Measurements from ENCODE around the gene C6orf141. TPM values are rescaled to one million over a fixed set of nuclear protein-coding genes. Genes with fewer than 3 reads are reported as not detected.

The C6orf141 gene
- total and polyA plus RNA-seq, 5 donors = 0.23 to 0.72 (median 0.45) TPM

DNA sequence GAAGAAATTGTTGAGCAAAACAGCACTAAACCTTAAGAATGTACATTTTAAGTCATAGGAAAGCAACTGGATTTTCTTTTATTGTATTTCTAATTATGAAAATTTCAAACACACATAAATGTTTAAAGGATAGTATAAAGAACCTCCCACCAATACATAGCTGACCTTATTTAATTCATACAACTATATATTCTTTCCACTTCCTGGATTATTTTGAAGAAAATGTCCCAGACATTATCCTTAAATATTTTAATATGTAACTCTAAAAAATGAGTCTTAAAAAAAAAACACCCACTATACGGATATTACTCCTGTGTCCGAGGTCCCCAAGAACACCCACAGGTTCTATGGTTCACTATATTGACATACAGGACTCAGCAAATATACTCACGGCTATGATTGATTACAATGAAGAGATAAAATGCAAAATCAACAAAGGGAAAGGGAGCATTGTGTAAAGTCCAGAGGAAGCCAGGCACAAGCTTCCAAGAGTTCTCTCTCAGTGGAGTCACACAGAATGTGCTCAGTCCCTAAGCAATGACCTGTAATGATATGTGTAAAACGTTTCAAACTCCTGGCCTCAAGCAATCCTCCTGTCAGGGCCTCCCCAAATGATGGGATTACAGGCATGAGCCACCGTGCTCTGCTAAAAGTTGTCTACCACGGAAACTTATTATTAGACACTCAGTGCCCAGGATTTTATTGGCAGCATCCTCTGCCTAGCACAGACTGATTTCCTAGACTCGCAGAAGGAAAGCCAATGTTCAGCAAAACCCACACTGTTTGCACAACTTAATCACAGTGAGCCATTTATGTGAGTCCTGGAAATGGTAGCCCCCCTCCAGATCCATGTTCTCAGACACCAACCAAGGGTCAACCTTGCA is 27.5 kb upstream of the C6orf141 start:
- intact Hi-C loops (cut with DNase I) = no loop called here
- WGBS = 71% methylated on average over 7 of the region's 7 CpGs

DNA sequence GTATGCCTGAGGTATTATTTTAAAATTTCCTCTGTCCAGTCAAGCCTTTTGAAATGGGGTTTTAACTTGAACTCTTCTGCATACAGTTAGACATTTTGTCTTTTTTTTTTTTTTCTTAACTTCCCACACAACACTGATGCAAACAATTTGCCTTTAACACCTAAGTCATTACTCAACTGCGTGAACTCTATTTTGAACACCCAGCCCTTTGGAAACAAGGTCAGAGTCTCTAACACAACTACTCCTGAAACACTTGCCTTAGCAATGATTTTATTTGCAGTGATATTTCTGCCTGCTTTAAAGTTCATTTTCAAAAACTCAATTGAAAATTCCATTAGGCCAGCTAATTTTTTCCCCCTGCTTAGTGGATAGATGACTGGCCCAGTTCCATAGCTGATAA is 26.6 kb upstream of the C6orf141 start:
- no peak overlapping the region for H3K4me3 ChIP-seq (ENCODE audit: low read length)
- intact Hi-C loops (cut with DNase I) = no loop called here
- H3K4me1 ChIP-seq (ENCODE audit: control insufficient read depth, insufficient read depth, low read length) = no peaks in the 10 kb centered on the region
- 90% methylated on average over 1 of the region's 1 CpG for WGBS
- DNase-seq (no peak), ATAC-seq (no peak)
- no peak overlapping the region for H3K27ac ChIP-seq (ENCODE audit: low read length)
- H3K27me3 ChIP-seq (ENCODE audit: control insufficient read depth, insufficient read depth) = no peaks in the 10 kb centered on the region
- no peaks in the 10 kb centered on the region for H3K9me3 ChIP-seq (ENCODE audit: control insufficient read depth, low read length)

More for the DNA sequence above, 27.5 kb upstream of the C6orf141 start:
- no peak for DNase-seq
- no peak overlapping the region for H3K4me3 ChIP-seq (ENCODE audit: low read length)
- no peaks in the 10 kb centered on the region for H3K4me1 ChIP-seq (ENCODE audit: control insufficient read depth, insufficient read depth, low read length)
- H3K27me3 ChIP-seq (ENCODE audit: control insufficient read depth, insufficient read depth) = no peaks in the 10 kb centered on the region
- no peaks in the 10 kb centered on the region for H3K9me3 ChIP-seq (ENCODE audit: control insufficient read depth, low read length)
- no peak for ATAC-seq
- no peak overlapping the region for H3K27ac ChIP-seq (ENCODE audit: low read length)

DNA sequence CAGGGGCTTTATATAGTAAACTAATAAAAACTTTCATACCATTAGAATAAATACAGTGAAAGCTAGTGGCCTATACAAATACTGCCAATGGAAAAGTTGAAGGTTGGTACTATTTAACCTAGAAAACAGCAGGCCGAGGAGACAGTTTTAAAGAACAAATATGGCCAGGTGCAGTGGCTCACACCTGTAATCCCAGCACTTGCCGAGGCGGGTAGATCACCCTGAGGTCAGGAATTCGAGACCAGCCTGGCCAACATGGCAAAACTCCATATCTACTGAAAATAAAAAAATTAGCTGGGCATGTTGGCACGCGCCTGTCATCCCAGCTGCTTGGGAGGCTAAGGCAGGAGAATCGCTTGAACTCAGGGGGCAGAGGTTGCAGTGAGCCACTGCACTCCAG is 25.9 kb upstream of the C6orf141 start:
- Histone ChIP-seq H3K9me3 (ENCODE audit: control insufficient read depth, low read length) (no peaks in the 10 kb centered on the region), H3K27ac (ENCODE audit: low read length) (no peak overlapping the region), H3K27me3 (ENCODE audit: control insufficient read depth, insufficient read depth) (no peaks in the 10 kb centered on the region), H3K4me3 (ENCODE audit: low read length) (no peak overlapping the region), H3K4me1 (ENCODE audit: control insufficient read depth, insufficient read depth, low read length) (no peaks in the 10 kb centered on the region)
- no peak for DNase-seq
- WGBS = 89% methylated on average over 7 of the region's 7 CpGs
- ATAC-seq = no peak
- intact Hi-C loops (cut with DNase I) = no loop called here

DNA sequence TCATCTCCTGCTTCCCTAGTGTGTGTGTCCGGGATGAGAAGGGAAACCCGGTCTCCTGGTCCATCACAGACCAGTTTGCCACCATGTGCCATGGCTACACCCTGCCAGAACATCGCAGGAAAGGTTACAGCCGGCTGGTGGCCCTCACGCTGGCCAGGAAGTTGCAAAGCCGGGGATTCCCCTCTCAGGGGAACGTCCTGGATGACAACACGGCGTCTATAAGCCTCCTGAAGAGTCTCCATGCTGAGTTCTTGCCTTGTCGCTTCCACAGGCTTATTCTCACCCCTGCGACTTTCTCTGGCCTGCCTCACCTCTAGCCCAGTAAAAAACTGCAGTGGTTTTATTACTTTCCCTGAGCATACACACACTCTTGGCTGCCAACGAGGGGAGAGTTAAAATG is 23.9 kb upstream of the C6orf141 start:
- WGBS = 68% methylated on average over 12 of the region's 12 CpGs
- no peak overlapping the region for H3K27ac ChIP-seq (ENCODE audit: low read length)

DNA sequence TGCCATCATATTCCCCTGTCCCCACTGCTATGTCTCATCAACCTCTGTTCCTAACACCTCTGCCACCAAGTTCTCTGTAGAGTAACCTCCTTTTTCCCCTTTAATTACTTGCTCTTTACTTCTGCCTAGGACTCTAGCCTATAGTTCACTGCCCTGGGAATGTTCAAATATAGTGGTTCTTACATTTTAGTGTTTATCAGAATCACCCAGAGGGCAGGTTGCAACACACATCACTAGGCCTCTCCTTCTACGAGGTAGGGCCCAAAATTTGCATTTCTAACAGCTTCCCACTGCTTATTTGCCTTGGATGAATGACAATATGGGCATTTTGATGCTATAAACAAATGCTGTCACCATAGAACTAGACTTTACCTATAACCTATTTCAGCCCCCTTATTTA is 23.1 kb upstream of the C6orf141 start:
- no peak overlapping the region for H3K4me3 ChIP-seq (ENCODE audit: low read length)
- no peaks in the 10 kb centered on the region for H3K27me3 ChIP-seq (ENCODE audit: control insufficient read depth, insufficient read depth)
- H3K9me3 ChIP-seq (ENCODE audit: control insufficient read depth, low read length) = no peaks in the 10 kb centered on the region
- 59% methylated on average over 1 of the region's 1 CpG for WGBS
- H3K27ac ChIP-seq (ENCODE audit: low read length) = no peak overlapping the region
- DNase-seq (no peak), ATAC-seq (no peak)
- no peaks in the 10 kb centered on the region for H3K4me1 ChIP-seq (ENCODE audit: control insufficient read depth, insufficient read depth, low read length)
- intact Hi-C loops (cut with DNase I) = no loop called here

More for the DNA sequence above, 23.9 kb upstream of the C6orf141 start:
- ATAC-seq (no peak), DNase-seq (no peak)
- Histone ChIP-seq H3K4me3 (ENCODE audit: low read length) (no peak overlapping the region), H3K4me1 (ENCODE audit: control insufficient read depth, insufficient read depth, low read length) (no peaks in the 10 kb centered on the region), H3K27me3 (ENCODE audit: control insufficient read depth, insufficient read depth) (no peaks in the 10 kb centered on the region), H3K9me3 (ENCODE audit: control insufficient read depth, low read length) (no peaks in the 10 kb centered on the region)
- intact Hi-C loops (cut with DNase I) = no loop called here

DNA sequence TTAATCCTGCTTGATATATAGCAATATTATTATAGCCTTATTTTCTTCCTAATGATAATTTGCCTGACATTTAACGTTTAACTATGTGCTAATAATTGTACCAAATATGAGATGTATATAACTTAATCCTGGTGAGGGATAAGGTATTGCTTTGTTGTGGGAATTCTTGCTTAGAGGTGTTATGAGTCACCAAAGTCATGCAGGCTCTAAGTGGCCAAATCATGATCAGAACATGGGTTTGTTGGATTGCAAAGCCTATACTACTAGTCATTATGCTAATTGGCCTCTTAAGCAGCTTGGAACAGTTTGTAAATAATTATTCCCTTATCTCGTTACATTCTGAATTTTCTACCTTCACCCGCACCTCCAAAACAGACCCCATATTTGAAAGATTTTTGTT is 21.9 kb upstream of the C6orf141 start:
- no peak overlapping the region for H3K4me3 ChIP-seq (ENCODE audit: low read length)
- ATAC-seq (no peak), DNase-seq (no peak)
- no peak overlapping the region for H3K27ac ChIP-seq (ENCODE audit: low read length)
- 58% methylated on average over 3 of the region's 3 CpGs for WGBS
- H3K27me3 ChIP-seq (ENCODE audit: control insufficient read depth, insufficient read depth) = no peaks in the 10 kb centered on the region
- intact Hi-C loops (cut with DNase I) = no loop called here
- no peaks in the 10 kb centered on the region for H3K4me1 ChIP-seq (ENCODE audit: control insufficient read depth, insufficient read depth, low read length)
- H3K9me3 ChIP-seq (ENCODE audit: control insufficient read depth, low read length) = no peaks in the 10 kb centered on the region

DNA sequence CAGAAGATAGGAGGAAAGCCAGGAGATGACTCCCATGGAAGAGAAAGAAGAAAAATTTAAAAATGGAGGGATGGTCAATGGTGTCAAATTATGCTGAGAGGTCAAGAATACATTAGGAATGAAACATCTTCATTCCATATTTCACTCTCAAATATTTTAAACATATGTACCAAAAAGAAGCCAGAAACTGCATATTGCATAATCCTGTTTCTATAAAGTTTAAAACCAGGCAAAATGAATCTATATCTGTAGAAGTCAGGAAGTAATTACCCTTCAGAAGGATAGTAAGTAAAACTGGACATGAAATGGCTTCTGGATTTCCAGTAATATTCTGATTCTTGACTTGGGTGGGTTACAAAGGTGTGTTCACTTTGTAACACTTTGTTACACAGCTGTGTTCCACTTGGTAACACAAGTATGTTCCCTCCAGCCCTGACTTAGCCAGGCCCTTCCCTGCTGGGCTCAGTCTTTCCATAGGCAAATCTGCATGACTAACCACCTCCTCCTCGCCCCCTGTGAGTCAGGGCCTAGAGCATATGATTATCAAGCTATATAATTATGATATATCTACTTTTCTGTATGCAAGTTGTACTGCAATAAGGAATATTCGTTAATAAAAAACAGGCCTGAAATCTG is 20.2 kb upstream of the C6orf141 start:
- ATAC-seq (no peak), DNase-seq (no peak)
- no peaks in the 10 kb centered on the region for H3K4me1 ChIP-seq (ENCODE audit: control insufficient read depth, insufficient read depth, low read length)
- no peaks in the 10 kb centered on the region for H3K9me3 ChIP-seq (ENCODE audit: control insufficient read depth, low read length)
- no peaks in the 10 kb centered on the region for H3K27me3 ChIP-seq (ENCODE audit: control insufficient read depth, insufficient read depth)
- 73% methylated on average over 2 of the region's 2 CpGs for WGBS
- no peak overlapping the region for H3K27ac ChIP-seq (ENCODE audit: low read length)
- intact Hi-C loops (cut with DNase I) = loop anchor here (5.0 to 10.0 kb wide), 4 partner anchors 65 to 325 kb away; no protein-coding TSS in a partner anchor
- no peak overlapping the region for H3K4me3 ChIP-seq (ENCODE audit: low read length)

DNA sequence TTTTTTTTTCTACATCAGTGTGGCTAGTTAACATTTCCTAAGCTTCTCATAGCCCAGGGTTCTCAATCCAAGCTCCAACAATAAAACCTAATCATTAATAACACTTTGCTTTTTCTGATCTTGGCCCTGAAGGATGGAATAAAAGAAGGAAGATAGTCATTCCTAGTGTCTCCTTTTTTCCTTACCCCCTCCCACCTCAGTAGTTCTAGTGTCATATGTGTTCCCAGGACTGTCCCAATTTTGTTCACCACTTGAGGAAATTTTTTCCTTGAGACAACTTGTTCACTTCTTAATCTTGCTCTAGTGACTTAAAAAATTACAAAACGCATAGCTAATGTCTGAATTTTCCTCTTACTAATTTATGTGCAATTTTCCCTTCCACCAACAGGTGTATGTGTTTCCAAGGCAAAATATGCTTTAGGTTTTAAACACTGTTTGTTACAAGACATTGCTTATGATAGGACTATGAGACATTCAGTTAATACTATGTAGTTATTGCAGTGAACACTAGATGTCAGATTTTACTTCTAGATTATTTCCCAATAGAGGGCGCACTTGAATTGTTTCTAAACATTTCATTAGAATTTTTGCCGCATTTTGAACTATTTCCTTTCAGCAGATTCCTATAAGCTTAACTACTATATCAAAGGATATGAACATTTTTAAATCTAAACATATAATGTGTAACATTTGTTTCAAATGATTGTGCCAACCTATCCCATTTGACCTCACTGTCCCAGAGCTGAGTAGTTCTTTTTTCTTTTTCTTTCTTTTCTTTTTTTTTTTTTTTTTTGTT is 18.5 kb upstream of the C6orf141 start:
- no peaks in the 10 kb centered on the region for H3K9me3 ChIP-seq (ENCODE audit: control insufficient read depth, low read length)
- no peaks in the 10 kb centered on the region for H3K4me1 ChIP-seq (ENCODE audit: control insufficient read depth, insufficient read depth, low read length)
- no peak overlapping the region for H3K4me3 ChIP-seq (ENCODE audit: low read length)
- WGBS = 7% methylated on average over 3 of the region's 3 CpGs
- ATAC-seq (peak; percentile 62 to 69), DNase-seq (no peak)
- intact Hi-C loops (cut with DNase I) = loop anchor here (5.0 to 10.0 kb wide), 4 partner anchors 63 to 323 kb away; no protein-coding TSS in a partner anchor
- no peaks in the 10 kb centered on the region for H3K27me3 ChIP-seq (ENCODE audit: control insufficient read depth, insufficient read depth)
- no peak overlapping the region for H3K27ac ChIP-seq (ENCODE audit: low read length)

DNA sequence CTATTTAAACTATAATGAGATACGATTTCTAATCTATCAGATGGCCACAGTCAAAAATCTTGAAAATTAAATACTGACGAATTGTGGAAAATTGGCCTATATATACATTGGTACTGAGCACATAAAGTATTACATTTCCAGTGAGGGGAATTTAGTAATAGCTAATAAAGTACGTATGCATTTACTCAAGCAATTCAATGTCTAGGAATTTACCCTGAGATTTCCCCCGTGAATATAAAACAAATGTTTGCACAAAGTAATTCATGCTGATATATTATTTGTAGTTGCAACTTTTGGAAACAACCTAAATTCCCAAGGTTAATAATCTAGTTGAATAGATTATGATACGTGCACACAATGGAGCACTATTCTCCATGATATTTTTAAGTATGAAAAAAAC is 14.7 kb upstream of the C6orf141 start:
- Histone ChIP-seq H3K4me3 (ENCODE audit: low read length) (no peak overlapping the region), H3K27me3 (ENCODE audit: control insufficient read depth, insufficient read depth) (no peaks in the 10 kb centered on the region), H3K27ac (ENCODE audit: low read length) (no peak overlapping the region), H3K4me1 (ENCODE audit: control insufficient read depth, insufficient read depth, low read length) (no peaks in the 10 kb centered on the region), H3K9me3 (ENCODE audit: control insufficient read depth, low read length) (no peaks in the 10 kb centered on the region)
- 85% methylated on average over 5 of the region's 5 CpGs for WGBS
- ATAC-seq (no peak), DNase-seq (no peak)
- intact Hi-C loops (cut with DNase I) = loop anchor here in 1 of 4 donors (10.0 kb wide), 2 partner anchors 59 to 319 kb away; no protein-coding TSS in a partner anchor

DNA sequence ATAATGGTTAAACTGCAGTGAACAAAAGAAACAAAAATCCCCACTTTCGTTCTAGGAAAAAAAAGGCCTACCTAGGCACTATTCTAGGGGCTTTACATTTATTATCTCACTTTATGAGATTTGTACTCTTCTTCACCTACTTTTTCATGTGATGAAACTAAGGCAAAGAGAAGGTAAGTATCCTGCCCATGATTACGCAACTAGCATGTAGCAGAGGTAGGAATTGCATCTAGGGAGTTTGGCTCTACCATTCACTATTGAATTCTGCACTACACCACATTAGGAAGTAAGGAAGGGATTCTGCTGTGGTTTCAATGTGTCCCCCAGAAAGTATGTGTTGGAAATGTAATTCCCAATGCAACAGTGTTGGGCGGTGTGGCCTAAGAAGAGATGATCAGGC is 11.4 kb upstream of the C6orf141 start:
- no peak overlapping the region for H3K4me3 ChIP-seq (ENCODE audit: low read length)
- WGBS = 99% methylated on average over 3 of the region's 3 CpGs
- no peaks in the 10 kb centered on the region for H3K27me3 ChIP-seq (ENCODE audit: control insufficient read depth, insufficient read depth)
- intact Hi-C loops (cut with DNase I) = loop anchor here in 1 of 4 donors (10.0 kb wide), 2 partner anchors 56 to 316 kb away; no protein-coding TSS in a partner anchor
- DNase-seq (no peak), ATAC-seq (no peak)
- no peak overlapping the region for H3K27ac ChIP-seq (ENCODE audit: low read length)
- H3K9me3 ChIP-seq (ENCODE audit: control insufficient read depth, low read length) = no peaks in the 10 kb centered on the region
- no peaks in the 10 kb centered on the region for H3K4me1 ChIP-seq (ENCODE audit: control insufficient read depth, insufficient read depth, low read length)

DNA sequence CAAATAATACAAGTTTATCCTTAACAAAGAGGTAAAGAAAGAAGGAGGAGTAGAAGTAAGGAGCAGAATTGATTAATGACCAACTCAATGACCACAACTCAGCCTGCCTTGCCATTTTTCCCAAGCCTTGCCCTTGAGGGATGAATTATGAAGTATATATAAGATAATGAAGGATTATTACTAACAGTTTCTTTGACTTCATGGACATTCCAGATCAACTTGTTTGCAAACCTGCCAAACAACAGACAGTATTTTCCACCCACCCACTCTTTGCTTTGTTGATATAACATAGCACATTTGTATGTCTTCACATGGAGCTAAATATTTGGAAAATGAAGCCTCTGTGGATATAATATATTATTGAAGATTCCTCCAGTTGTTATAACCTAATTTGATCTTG is 9.9 kb upstream of the C6orf141 start:
- H3K4me1 ChIP-seq (ENCODE audit: control insufficient read depth, insufficient read depth, low read length) = no peaks in the 10 kb centered on the region
- H3K4me3 ChIP-seq (ENCODE audit: low read length) = no peak overlapping the region
- no peaks in the 10 kb centered on the region for H3K9me3 ChIP-seq (ENCODE audit: control insufficient read depth, low read length)
- ATAC-seq (no peak), DNase-seq (no peak)
- no peak overlapping the region for H3K27ac ChIP-seq (ENCODE audit: low read length)
- intact Hi-C loops (cut with DNase I) = no loop called here
- no peaks in the 10 kb centered on the region for H3K27me3 ChIP-seq (ENCODE audit: control insufficient read depth, insufficient read depth)
